Natural killer cell treated with Interleukin-12 subunit alpha and Interleukin-12 subunit beta and Interleukin-15 and Interleukin-18, amount 100 ng/mL, for 72 hours (primary cell): Measurements from ENCODE around the gene DHRS3. TPM values are rescaled to one million over a fixed set of nuclear protein-coding genes. Genes with fewer than 3 reads are reported as not detected.

Source experiments
- ATAC-seq, 2 donors: fragments of 150-1000 bp; cut with Tn5 transposase in 1 of 2; sonication (Bioruptor Pico), chemical (Tn5 transposase) in 1 of 2; 2 replicates each; pipeline ENCODE4 v1.10.0; 2021
- DNase-seq: peaks from one replicate; pipeline ENCODE4 v3.0.0; 2022; ENCODE audit warnings: low spot score
- H3K27ac Mint-ChIP-seq, 2 donors: 1 replicate in 1 of 2; 2 replicates in 1 of 2; pipeline ENCODE4 v1.8.0; 2022; ENCODE audit warnings: mixed read lengths in 2 of 2, mild to moderate bottlenecking in 1 of 2, moderate library complexity in 1 of 2
- H3K27me3 Mint-ChIP-seq, 2 donors: 1 replicate in 1 of 2; 2 replicates in 1 of 2; pipeline ENCODE4 v1.8.0; 2022; ENCODE audit warnings: mixed read lengths in 2 of 2
- H3K36me3 Mint-ChIP-seq: one replicate; pipeline ENCODE4 v1.8.0; 2022; ENCODE audit warnings: mixed read lengths
- H3K4me1 Mint-ChIP-seq, 2 donors: 1 replicate in 1 of 2; 2 replicates in 1 of 2; pipeline ENCODE4 v1.8.0; 2022; ENCODE audit warnings: low read depth in 2 of 2, mixed read lengths in 2 of 2, mild to moderate bottlenecking in 1 of 2
- H3K4me3 Mint-ChIP-seq: one replicate; pipeline ENCODE4 v1.8.0; 2022; ENCODE audit warnings: mixed read lengths
- H3K9me3 Mint-ChIP-seq: 2 replicates; pipeline ENCODE4 v1.8.0; 2022; ENCODE audit warnings: mixed read lengths
- total RNA-seq, 2 donors: library from RNA; stranded (reverse); gene quantifications; one replicate each; pipeline ENCODE4 v1.2.3, GENCODE V29; 2022

Gene DHRS3
- total RNA-seq, 2 donors from 2014 or later: 96.6 to 178 TPM

GRCh38 chr1:12552951-12553921 lies 64.8 kb downstream of the DHRS3 start:
- no peak for ATAC-seq
- no peaks in the 10 kb centered on the region for H3K36me3 Mint-ChIP-seq
- DNase-seq: no peak
- no peaks in the 10 kb centered on the region for H3K27me3 Mint-ChIP-seq
- peaks cover 0 to 15% of the 10 kb centered on the region in 2 donors for H3K4me1 Mint-ChIP-seq
- H3K4me3 Mint-ChIP-seq: no peak overlapping the region
- H3K9me3 Mint-ChIP-seq: no peaks in the 10 kb centered on the region
- H3K27ac Mint-ChIP-seq: peak overlapping the region in 1 of 2 donors; percentile 55

DNA sequence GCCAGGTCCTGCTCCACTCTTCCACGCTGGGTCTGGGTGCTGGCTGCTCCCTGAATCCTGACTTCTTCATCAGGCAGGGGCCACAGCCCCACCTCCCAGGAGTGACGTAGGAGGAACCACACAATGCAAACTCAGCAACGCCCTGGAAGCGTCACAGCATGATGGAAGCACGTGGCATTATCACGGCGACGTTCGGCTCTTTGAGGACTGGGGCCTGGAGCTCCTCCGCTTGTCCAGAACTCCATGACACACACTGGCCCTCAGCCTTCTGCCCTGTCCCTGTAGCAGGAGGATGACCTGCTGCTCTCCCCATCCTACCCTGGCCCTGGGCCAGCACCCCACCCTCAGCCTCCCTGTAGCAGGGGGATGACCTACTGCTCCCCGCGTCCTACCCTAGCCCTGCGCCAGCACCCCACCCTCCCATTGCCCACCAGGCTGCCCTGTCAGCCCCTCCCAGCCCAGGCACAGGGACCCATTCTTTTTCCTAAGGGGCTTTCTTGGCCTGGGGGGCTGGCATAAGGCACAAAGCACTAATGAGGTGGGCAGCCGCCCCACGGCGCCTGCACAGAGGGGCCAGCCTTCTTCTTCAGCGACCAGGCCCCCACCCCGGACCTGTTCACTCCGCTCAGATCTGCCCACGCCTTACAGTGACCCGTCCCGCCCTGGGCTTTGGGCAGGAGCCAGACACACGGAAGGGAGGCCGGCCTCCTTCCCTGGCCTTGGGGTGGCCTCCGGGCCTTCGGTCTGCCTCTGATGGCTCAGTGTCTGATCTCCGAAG lies 65.7 kb downstream of the DHRS3 start:
- Mint-ChIP-seq H3K36me3 (no peaks in the 10 kb centered on the region), H3K27me3 (no peaks in the 10 kb centered on the region), H3K4me3 (no peak overlapping the region), H3K4me1 (peaks cover 0 to 13% of the 10 kb centered on the region in 2 donors), H3K27ac (peak overlapping the region in 1 of 2 donors; percentile 55), H3K9me3 (no peaks in the 10 kb centered on the region)
- ATAC-seq (peak in 1 of 2 donors; percentile 17), DNase-seq (no peak)

- no peaks in the 10 kb centered on the region for H3K9me3 Mint-ChIP-seq
- no peak for ATAC-seq
- no peak overlapping the region for H3K27ac Mint-ChIP-seq
- H3K4me3 Mint-ChIP-seq: no peak overlapping the region
- peaks cover 0 to 13% of the 10 kb centered on the region in 2 donors for H3K4me1 Mint-ChIP-seq
- H3K36me3 Mint-ChIP-seq: no peaks in the 10 kb centered on the region
- no peak for DNase-seq
- H3K27me3 Mint-ChIP-seq: no peaks in the 10 kb centered on the region
These were observed 66.4 kb downstream of the DHRS3 start for GRCh38 chr1:12551584-12551983.

- ATAC-seq (no peak), DNase-seq (no peak)
- Mint-ChIP-seq H3K27ac (peak overlapping the region in 1 of 2 donors; percentile 77), H3K4me1 (peaks cover 0 to 16% of the 10 kb centered on the region in 2 donors), H3K27me3 (no peaks in the 10 kb centered on the region), H3K9me3 (no peaks in the 10 kb centered on the region), H3K36me3 (no peaks in the 10 kb centered on the region), H3K4me3 (no peak overlapping the region)
These were observed 68.3 kb downstream of the DHRS3 start for GRCh38 chr1:12549460-12550349.

- H3K4me1 Mint-ChIP-seq: peaks cover 4 to 14% of the 10 kb centered on the region in 2 donors
- H3K36me3 Mint-ChIP-seq: no peaks in the 10 kb centered on the region
- DNase-seq: no peak
- H3K9me3 Mint-ChIP-seq: no peaks in the 10 kb centered on the region
- H3K27me3 Mint-ChIP-seq: no peaks in the 10 kb centered on the region
- H3K27ac Mint-ChIP-seq: no peak overlapping the region
- ATAC-seq: no peak
- no peak overlapping the region for H3K4me3 Mint-ChIP-seq
These were observed 69.0 kb downstream of the DHRS3 start for GRCh38 chr1:12548973-12549459.

DNA sequence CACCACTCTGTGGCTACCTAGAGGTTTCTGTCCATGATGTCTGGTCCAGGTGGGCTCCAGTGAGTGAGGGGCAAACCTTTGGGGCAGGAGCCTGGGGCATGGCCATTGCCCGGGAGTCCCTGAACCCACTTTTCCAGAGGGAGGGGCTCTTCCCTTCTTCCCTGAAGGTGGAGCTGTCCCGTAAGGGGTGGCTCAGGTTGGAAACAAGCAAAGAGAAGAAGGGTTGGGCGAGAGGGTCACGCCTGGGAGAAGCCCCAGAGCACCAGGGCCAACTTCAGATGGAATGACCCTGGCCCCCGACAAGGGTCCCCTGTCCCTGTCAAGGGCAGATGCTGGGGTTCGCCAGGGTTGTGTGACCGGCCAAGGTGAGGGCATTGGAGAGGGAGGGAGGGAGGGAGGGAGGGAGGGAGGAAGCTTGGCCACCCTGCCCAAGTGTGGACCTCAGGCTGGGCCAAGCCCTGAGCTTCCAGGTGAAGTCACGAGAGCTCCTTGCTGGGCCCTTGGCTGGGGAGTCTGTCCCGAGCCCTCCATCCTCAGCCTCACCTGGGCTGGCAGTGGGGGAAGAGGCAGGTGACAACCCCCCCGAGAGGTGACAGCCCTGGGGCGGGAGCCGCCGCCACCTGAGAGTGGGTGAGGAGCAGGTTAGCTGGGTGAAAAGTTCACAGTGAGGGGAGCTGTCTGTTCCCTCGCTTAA lies 69.6 kb downstream of the DHRS3 start:
- no peak for ATAC-seq

GRCh38 chr1:12547586-12548225 lies 70.3 kb downstream of the DHRS3 start:
- no peak overlapping the region for H3K4me3 Mint-ChIP-seq
- H3K27me3 Mint-ChIP-seq: no peaks in the 10 kb centered on the region
- no peaks in the 10 kb centered on the region for H3K36me3 Mint-ChIP-seq
- peaks cover 4 to 8% of the 10 kb centered on the region in 2 donors for H3K4me1 Mint-ChIP-seq
- H3K9me3 Mint-ChIP-seq: no peaks in the 10 kb centered on the region
- ATAC-seq (no peak), DNase-seq (no peak)
- H3K27ac Mint-ChIP-seq: peak overlapping the region in 1 of 2 donors; percentile 38

More for the DNA sequence above, 69.6 kb downstream of the DHRS3 start:
- H3K36me3 Mint-ChIP-seq: no peaks in the 10 kb centered on the region
- peak overlapping the region in 1 of 2 donors; percentile 38 for H3K27ac Mint-ChIP-seq
- peaks cover 4 to 12% of the 10 kb centered on the region in 2 donors for H3K4me1 Mint-ChIP-seq
- H3K27me3 Mint-ChIP-seq: no peaks in the 10 kb centered on the region
- no peaks in the 10 kb centered on the region for H3K9me3 Mint-ChIP-seq
- no peak for DNase-seq
- no peak overlapping the region for H3K4me3 Mint-ChIP-seq

DNA sequence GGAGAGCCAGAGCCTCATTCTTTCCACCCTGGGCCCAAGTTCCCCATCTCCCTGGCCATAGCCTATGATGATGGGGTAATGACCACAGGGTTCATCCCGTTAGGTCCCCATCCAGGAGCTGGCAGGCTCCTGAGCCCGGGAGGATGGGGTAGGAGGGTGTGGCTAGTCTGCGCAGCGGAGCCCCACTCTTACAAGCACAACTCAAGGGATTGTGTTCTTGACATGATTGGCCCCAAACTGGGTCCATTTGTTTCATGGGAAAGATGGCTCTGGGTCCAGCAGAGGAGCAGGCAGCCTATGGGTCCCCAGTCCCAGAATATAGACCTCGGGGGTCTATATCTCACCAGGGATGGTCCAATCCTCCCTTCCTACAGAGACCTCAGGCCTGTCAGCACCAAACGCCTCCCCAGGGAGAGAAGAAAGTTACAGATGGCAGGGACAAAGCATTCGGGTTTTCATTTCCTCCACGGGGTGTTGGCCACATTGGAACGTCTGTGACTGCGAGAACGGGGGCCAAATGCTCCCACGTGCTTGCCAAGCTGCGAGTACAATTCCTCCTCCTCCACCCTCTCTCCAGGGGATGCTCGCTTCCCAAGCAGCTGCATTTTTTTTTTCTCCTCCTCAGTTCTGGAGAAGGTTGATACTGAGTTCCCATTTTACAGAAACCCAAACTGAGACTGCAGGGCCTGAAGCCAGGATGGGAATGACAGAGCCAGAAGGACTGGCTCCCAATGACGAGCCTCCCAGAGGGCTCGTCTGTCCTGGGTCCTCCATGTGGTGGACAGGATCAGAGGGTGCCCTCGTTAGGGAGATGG lies 71.0 kb downstream of the DHRS3 start:
- Mint-ChIP-seq H3K4me3 (no peak overlapping the region), H3K27me3 (no peaks in the 10 kb centered on the region), H3K9me3 (no peaks in the 10 kb centered on the region), H3K36me3 (no peaks in the 10 kb centered on the region), H3K27ac (peak overlapping the region in 1 of 2 donors; percentile 38), H3K4me1 (peaks cover 4 to 11% of the 10 kb centered on the region in 2 donors)
- ATAC-seq: no peak
- DNase-seq: no peak

GRCh38 chr1:12544992-12545391 lies 73.0 kb downstream of the DHRS3 start:
- Mint-ChIP-seq H3K4me1 (peaks cover 4 to 7% of the 10 kb centered on the region in 2 donors), H3K27me3 (no peaks in the 10 kb centered on the region), H3K36me3 (no peaks in the 10 kb centered on the region), H3K27ac (no peak overlapping the region), H3K9me3 (no peaks in the 10 kb centered on the region), H3K4me3 (no peak overlapping the region)
- ATAC-seq: no peak
- DNase-seq: no peak

DNA sequence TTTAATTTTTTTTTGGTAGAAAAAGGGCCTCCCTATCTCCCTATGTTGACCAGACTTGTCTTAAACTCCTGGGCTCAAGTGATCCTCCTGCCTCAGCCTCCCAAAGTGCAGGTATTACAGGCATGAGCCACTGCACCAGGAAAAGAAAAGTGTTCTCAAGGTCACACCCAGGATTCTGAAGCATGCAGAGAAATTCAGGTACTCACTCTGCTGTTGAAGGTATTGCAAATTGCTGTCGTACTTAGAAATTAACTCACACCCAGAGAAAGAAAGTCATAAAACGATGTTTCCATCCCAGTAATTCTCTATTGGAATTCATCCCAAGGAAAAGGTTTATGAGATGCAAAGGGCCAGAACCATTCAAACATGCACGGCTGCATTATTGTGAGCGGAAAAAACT lies 73.7 kb downstream of the DHRS3 start:
- peaks cover 4 to 7% of the 10 kb centered on the region in 2 donors for H3K4me1 Mint-ChIP-seq
- no peaks in the 10 kb centered on the region for H3K36me3 Mint-ChIP-seq
- no peaks in the 10 kb centered on the region for H3K9me3 Mint-ChIP-seq
- DNase-seq (no peak), ATAC-seq (no peak)
- H3K27me3 Mint-ChIP-seq: no peaks in the 10 kb centered on the region
- no peak overlapping the region for H3K4me3 Mint-ChIP-seq
- H3K27ac Mint-ChIP-seq: no peak overlapping the region

DNA sequence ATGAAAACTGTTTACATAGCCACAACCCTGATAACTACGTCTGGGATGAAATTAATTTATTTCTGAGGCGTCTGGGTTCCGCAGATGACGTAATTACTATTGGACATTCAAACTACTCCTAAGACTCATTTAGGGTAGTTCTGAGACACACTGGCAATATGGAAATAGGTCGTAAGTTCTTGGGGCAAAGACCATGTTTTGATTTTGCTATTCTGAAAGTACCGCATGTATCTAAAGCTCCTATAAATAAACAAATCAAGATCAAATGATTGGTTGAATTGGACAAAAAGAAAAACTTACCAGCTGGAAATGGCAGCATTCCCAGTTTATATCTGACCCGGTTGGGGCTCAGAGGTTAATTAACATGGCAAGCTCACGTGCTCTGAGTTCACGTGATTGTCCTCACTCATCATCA lies 74.3 kb downstream of the DHRS3 start:
- no peak for ATAC-seq
- peaks cover 4 to 7% of the 10 kb centered on the region in 2 donors for H3K4me1 Mint-ChIP-seq

More for the DNA sequence above, 74.3 kb downstream of the DHRS3 start:
- Mint-ChIP-seq H3K36me3 (no peaks in the 10 kb centered on the region), H3K27me3 (no peaks in the 10 kb centered on the region), H3K27ac (no peak overlapping the region), H3K4me3 (no peak overlapping the region), H3K9me3 (no peaks in the 10 kb centered on the region)
- DNase-seq: no peak
